Measurements from ENCODE around the gene KDF1. TPM values are rescaled to one million over a fixed set of nuclear protein-coding genes. Genes with fewer than 3 reads are reported as not detected.

KDF1 gene
- total and polyA plus RNA-seq, 4 experiments from 2014 or later: 2.2 to 4.6 (median 3.5) TPM

GRCh38 chr1:26907071-26907917 lies 53.0 kb downstream of the KDF1 start:
- Mint-ChIP-seq H3K36me3 (no peaks in the 10 kb centered on the region), H3K9me3 (no peaks in the 10 kb centered on the region), H3K27ac (no peak overlapping the region), H3K27me3 (peaks cover 0 to 5% of the 10 kb centered on the region in 2 donors), H3K4me3 (no peak overlapping the region), H3K4me1 (peaks cover 0 to 2% (median 2%) of the 10 kb centered on the region in 4 donors)
- H3K4me3 ChIP-seq (ENCODE audit: low read length in 2 of 2): no peak overlapping the region
- POLR2A ChIA-PET (ENCODE audit: partially characterized antibody): no interaction called here
- H3K27me3 ChIP-seq (ENCODE audit: insufficient read depth, low read length): no peaks in the 10 kb centered on the region
- H3K4me1 ChIP-seq (ENCODE audit: insufficient read depth, low read length): no peaks in the 10 kb centered on the region
- intact Hi-C loops (cut with micrococcal nuclease): no loop called here
- no peaks in the 10 kb centered on the region for H3K9me3 ChIP-seq (ENCODE audit: control insufficient read depth in 1 of 2, low read length in 2 of 2)
- no peaks in the 10 kb centered on the region for H3K36me3 ChIP-seq (ENCODE audit: insufficient read depth, low read length)
- no peak overlapping the region for H3K27ac ChIP-seq (ENCODE audit: low read depth, low read length)
- CTCF ChIA-PET (ENCODE audit: partially characterized antibody): interaction anchor here (1.3 kb wide), 1 partner anchor 18 kb away, joined by 3 read pairs; no protein-coding TSS in a partner anchor
- no peak for DNase-seq

- Histone ChIP-seq H3K4me1 (ENCODE audit: insufficient read depth, low read length) (peaks cover 25% of the 10 kb centered on the region), H3K4me3 (ENCODE audit: low read length in 2 of 2) (peak overlapping the region; percentile 86 to 93), H3K27ac (ENCODE audit: low read depth, low read length) (peak overlapping the region; percentile 90), H3K9me3 (ENCODE audit: control insufficient read depth in 1 of 2, low read length in 2 of 2) (no peaks in the 10 kb centered on the region), H3K27me3 (ENCODE audit: insufficient read depth, low read length) (no peaks in the 10 kb centered on the region), H3K36me3 (ENCODE audit: insufficient read depth, low read length) (peaks cover 13% of the 10 kb centered on the region)
- Mint-ChIP-seq H3K27me3 (no peaks in the 10 kb centered on the region), H3K27ac (peak overlapping the region; percentile 92 to 100 (median 98)), H3K4me3 (peak overlapping the region; percentile 87 to 100 (median 96)), H3K9me3 (no peaks in the 10 kb centered on the region), H3K4me1 (peaks cover 21 to 48% (median 26%) of the 10 kb centered on the region in 4 donors), H3K36me3 (peaks cover 11 to 30% of the 10 kb centered on the region in 2 donors)
- DNase-seq: no peak
- ChIA-PET CTCF (ENCODE audit: partially characterized antibody) (interaction anchor here (1.1 to 2.0 kb wide), 6 partner anchors 11 to 102 kb away, joined by 3 to 14 read pairs (median 4); partner anchors contain the start of gene GPN2), POLR2A (ENCODE audit: partially characterized antibody) (interaction anchor here (0.6 to 3.7 kb wide), 24 partner anchors 8 to 969 kb away, joined by 3 to 114 read pairs (median 4); partner anchors contain the start of genes CEP85, FAM76A, GPN2 and HMGN2)
- intact Hi-C loops (cut with micrococcal nuclease): loop anchor here (1.0 kb wide), 2 partner anchors 11 to 20 kb away; partner anchors contain the start of genes GPN2 and NUDC
These were observed 59.3 kb downstream of the KDF1 start for GRCh38 chr1:26900815-26901511.

- peak within 1 kb of the TSS; percentile 90 for H3K27ac ChIP-seq (ENCODE audit: low read depth, low read length)
- Mint-ChIP-seq H3K27me3 (no peaks in the 10 kb centered on the region), H3K4me1 (peaks cover 21 to 48% (median 26%) of the 10 kb centered on the region in 4 donors), H3K36me3 (peaks cover 11 to 35% of the 10 kb centered on the region in 2 donors), H3K27ac (peak within 1 kb of the TSS; percentile 92 to 100 (median 98)), H3K9me3 (no peaks in the 10 kb centered on the region), H3K4me3 (peak within 1 kb of the TSS; percentile 87 to 100 (median 96))
- DNase-seq: peak; percentile 87 to 89 (median 88)
- ChIA-PET CTCF (ENCODE audit: partially characterized antibody) (interaction anchor here (1.1 to 2.0 kb wide), 9 partner anchors 10 to 101 kb away, joined by 3 to 14 read pairs (median 5); partner anchors contain the start of gene GPN2), POLR2A (ENCODE audit: partially characterized antibody) (interaction anchor here (0.5 to 3.7 kb wide), 27 partner anchors 9 to 968 kb away, joined by 3 to 114 read pairs (median 4); partner anchors contain the start of genes CEP85, FAM76A, GPN2 and HMGN2)
- H3K9me3 ChIP-seq (ENCODE audit: control insufficient read depth in 1 of 2, low read length in 2 of 2): no peaks in the 10 kb centered on the region
- H3K4me3 ChIP-seq (ENCODE audit: low read length in 2 of 2): peak within 1 kb of the TSS; percentile 86 to 93
- H3K27me3 ChIP-seq (ENCODE audit: insufficient read depth, low read length): no peaks in the 10 kb centered on the region
- H3K4me1 ChIP-seq (ENCODE audit: insufficient read depth, low read length): peaks cover 25% of the 10 kb centered on the region
- intact Hi-C loops (cut with micrococcal nuclease): loop anchor here (1.0 kb wide), 2 partner anchors 10 to 21 kb away; partner anchors contain the start of genes GPN2 and NUDC
- peaks cover 19% of the 10 kb centered on the region for H3K36me3 ChIP-seq (ENCODE audit: insufficient read depth, low read length)
These were observed 60.1 kb downstream of the KDF1 start, which contains the start of gene GPATCH3 for GRCh38 chr1:26900001-26900814. Gene GPATCH3 (minus strand): TSS chr1:26900467. CDS start chr1:26900442, 25 bp downstream.

Other genes with a start within 250 kb of the KDF1 start
- 10 to 100 TPM; 17.7 to 18.2 TPM for gene PIGV, start 172.5 kb downstream of the KDF1 start, total RNA-seq
- 10 to 100 TPM in 1 of 2 donors, 1 to 10 TPM in 1; 7.9 to 13.2 TPM for gene PIGV, start 172.5 kb downstream of the KDF1 start, polyA plus RNA-seq
- 10 to 100 TPM; 54.9 to 56.4 TPM for gene ZDHHC18, start 133.8 kb downstream of the KDF1 start, total RNA-seq
- 10 to 100 TPM in 1 of 2 donors, 1 to 10 TPM in 1; 6.2 to 18.1 TPM for gene ZDHHC18, start 133.8 kb downstream of the KDF1 start, polyA plus RNA-seq
- under 1 TPM; 0.76 to 0.83 TPM for gene SFN, start 97.3 kb downstream of the KDF1 start, total RNA-seq
- not detected for gene SFN, start 97.3 kb downstream of the KDF1 start, polyA plus RNA-seq
- 10 to 100 TPM; 37.0 to 38.0 TPM for gene GPN2, start 70.2 kb downstream of the KDF1 start, total RNA-seq
- gene GPN2, start 70.2 kb downstream of the KDF1 start, polyA plus RNA-seq: 10 to 100 TPM; 15.3 to 18.8 TPM
- 10 to 100 TPM; 25.0 to 26.7 TPM for gene GPATCH3, start 60.0 kb downstream of the KDF1 start, total RNA-seq
- 10 to 100 TPM; 11.4 to 13.4 TPM for gene GPATCH3, start 60.0 kb downstream of the KDF1 start, polyA plus RNA-seq
- gene NR0B2, start 46.5 kb downstream of the KDF1 start, total RNA-seq: not detected
- gene NR0B2, start 46.5 kb downstream of the KDF1 start, polyA plus RNA-seq: not detected
- 10 to 100 TPM; 42.0 to 43.0 TPM for gene NUDC, start 38.7 kb downstream of the KDF1 start, total RNA-seq
- gene NUDC, start 38.7 kb downstream of the KDF1 start, polyA plus RNA-seq: 10 to 100 TPM; 83.6 to 98.2 TPM
- not detected for gene TRNP1, start 33.2 kb upstream of the KDF1 start, total RNA-seq
- gene TRNP1, start 33.2 kb upstream of the KDF1 start, polyA plus RNA-seq: not detected
- not detected for gene TENT5B, start 52.4 kb upstream of the KDF1 start, total RNA-seq
- not detected for gene TENT5B, start 52.4 kb upstream of the KDF1 start, polyA plus RNA-seq
- gene SLC9A1, start 194.7 kb upstream of the KDF1 start, total RNA-seq: 10 to 100 TPM; 11.4 to 13.2 TPM
- 10 to 100 TPM in 1 of 2 donors, 1 to 10 TPM in 1; 2.1 to 15.0 TPM for gene SLC9A1, start 194.7 kb upstream of the KDF1 start, polyA plus RNA-seq

Data from CD4-positive, alpha-beta memory T cell (primary cell).